HG02970 (cell line): ENCODE measurements around the gene NAA10.
"Not testable (repeated sequence)": the region's sequence is repeated elsewhere in the genome, so short reads cannot be mapped to it uniquely, and the experiment has no call there.

ENCODE experiments used
- ATAC-seq: cut with Tn5 transposase; IDR thresholded peaks from one replicate; pipeline ENCODE4 v1.9.1; 2021; ENCODE audit warnings: mild to moderate bottlenecking, moderate library complexity, moderate number of reproducible peaks; ENCODE audit not compliant: unreplicated experiment, low FRiP score

The NAA10 gene

DNA sequence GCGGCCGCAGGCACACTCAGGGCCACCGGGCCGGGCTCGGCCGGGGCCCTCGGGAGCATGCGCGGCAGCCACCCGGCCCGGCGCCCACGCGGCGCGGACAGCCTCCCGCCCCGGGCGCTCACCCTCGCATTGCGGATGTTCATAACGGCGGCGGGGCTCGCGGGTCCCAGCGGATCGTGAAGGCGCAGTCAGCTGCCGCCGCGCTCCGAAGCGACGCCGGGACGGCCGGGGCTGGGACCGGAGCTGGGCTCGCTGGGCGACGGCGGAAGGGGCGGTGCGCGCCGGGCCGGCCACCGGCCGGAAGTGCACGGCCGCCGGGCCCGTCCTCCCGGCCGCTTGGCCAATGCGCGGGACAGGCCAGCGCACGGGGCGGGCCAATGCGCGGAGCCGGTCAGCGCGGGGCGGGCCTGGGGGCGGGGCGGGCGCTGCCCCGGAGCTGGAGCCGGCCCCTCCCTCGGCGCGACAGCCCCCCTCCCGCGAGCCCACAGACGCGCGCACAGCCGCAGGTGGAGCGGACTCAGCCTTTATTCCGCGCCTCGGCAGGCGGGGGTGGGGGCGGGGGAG lies at the start of gene NAA10:
TSS of gene NAA10 (minus strand) at position 276 of the 564 bp plus-strand sequence. CDS start at position 143, 133 bp downstream.
- ATAC-seq = peak; percentile 79

- no peak for ATAC-seq
Measured at GRCh38 chrX:153983321-153983801, 48.5 kb upstream of the NAA10 start.

- no peak for ATAC-seq
Measured at GRCh38 chrX:153981771-153982533, 47.1 kb upstream of the NAA10 start.

DNA sequence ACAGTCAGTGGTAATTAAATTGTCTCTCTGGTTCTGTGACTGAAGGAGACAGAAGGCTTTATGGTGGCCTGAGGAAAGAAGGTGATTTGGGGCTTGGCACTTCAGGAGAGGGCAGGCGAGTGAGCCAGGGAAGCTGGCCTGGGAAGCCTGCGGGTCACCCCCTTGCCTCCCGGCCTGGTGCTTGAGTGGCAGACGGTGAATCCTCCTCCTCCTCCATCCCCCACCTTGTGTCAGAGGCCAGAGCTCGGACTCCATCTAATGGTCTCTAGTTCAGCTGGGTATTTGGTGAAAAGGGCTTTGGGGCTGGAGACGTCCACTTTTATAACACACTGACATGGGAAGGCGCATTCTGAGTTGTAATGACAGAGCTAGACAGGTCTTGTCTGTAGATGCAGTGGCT lies 46.4 kb upstream of the NAA10 start:
- no peak for ATAC-seq

GRCh38 chrX:153980394-153980793 lies 45.6 kb upstream of the NAA10 start:
- not testable (repeated sequence) for ATAC-seq

DNA sequence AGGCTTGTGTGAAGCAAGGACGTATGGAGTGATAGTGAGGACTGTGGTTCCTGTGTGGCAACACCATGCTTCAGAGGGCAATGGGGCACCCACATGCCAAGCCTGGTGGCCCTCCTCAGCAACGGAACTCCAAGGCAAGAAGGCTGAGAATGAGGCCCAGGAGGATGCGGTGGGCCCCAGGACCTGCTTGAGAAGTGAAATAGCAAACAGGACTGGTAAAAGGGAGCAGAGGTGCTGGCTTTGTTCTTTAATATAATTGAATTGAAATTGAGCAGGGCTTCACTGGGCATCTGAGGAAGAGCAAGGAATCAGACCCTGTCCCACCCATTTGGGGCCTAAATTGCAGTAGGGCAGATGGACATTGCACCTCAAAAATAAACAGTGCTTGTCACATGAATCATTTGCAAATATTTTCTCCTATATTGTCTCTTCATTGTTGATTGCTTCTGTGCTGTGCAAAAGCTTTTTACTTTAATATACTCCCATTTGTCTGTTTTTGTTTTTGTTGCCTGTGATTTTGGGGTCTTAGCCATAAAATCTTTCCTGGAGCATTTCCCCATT lies 40.0 kb upstream of the NAA10 start:
- ATAC-seq = no peak

- ATAC-seq = no peak
Measured at GRCh38 chrX:153974003-153974725, 39.3 kb upstream of the NAA10 start.

GRCh38 chrX:153973127-153974002 lies 38.5 kb upstream of the NAA10 start:
- ATAC-seq = no peak

DNA sequence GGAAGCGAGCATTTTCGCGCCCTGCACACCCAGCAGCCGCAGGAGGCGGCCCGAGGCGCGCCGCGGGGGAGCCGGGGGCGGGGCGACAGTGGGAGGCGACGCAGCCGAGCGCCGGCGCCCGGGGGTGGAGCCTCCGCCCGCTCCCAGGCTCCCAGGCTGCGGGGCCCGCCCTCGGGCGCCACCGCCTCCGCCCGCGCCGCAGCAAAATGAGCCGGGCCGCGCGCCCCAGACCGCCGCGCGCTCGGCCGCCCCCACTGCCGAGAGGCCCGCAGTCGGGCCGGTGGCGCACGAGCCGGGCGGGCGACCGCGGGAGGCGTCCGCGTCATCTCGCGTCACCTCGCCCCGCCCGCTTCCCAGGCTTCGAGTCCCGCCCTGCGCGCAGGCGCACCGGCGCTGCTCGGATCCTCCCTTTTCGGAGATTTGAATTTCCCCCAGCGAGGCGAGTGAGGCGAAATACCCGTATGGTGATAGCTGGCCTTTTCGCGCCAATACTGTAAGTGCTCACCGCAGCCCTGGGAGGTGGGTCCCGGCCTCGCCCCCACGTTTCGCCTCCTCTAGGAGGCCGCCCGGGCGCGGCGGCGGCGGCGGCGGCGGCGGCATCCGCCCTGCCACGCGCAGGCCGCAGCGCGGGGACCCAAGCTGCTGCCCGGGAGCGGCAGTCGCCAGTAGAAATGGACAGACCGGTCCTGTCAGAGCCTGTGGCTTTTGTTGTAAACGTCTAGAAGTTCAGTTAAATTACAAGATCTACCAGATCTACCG lies 37.7 kb upstream of the NAA10 start, which contains the start of gene TMEM187:
TSS of gene TMEM187 (plus strand) at position 387 of the 759 bp plus-strand sequence. CDS start 9,309 bp downstream, outside the sequence.
- ATAC-seq = peak; percentile 48

GRCh38 chrX:153971450-153972367 lies 36.9 kb upstream of the NAA10 start, which contains the start of gene HCFC1:
Gene HCFC1 (minus strand): TSS chrX:153971818. CDS start chrX:153970840, 978 bp downstream.
- peak; percentile 44 for ATAC-seq

- peak; percentile 38 for ATAC-seq
Measured at GRCh38 chrX:153971124-153971449, 36.2 kb upstream of the NAA10 start.

DNA sequence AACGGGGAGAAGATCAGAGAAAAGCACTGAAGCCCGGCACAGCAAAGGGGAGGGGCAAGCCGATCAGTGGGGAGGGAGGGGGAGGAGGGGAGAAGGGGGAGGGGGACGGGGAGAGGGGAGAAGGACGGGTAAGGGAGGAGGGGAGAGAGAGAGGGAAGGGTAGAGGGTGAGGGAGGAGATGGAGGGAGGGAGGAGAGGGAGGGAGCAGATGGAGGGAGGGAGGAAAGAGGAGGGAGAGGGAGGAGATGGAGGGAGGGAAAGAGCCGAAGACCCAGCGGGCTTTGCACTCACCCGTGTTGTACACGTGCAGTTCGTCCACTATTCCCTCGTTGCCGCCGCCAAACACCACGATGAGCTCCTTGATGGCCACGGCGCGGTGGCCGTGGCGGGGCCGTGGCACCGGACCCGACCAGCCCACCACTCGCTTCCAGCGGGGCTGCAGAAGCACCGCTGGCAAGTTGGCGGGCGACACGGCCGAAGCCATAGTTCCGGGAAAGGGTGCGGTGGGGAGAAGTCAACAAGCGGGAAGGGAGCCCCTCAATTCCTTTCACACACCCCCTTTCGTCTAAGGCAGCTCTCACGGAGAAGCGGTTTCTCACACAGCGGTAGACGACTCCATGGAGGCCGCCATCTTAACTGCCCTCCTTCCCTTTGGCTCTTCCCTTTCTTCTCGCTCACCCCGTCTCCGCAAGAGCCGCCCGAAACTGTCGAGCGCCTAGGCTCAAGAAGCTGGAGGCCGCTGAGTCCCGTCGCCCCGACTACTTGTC lies 35.7 kb upstream of the NAA10 start:
- ATAC-seq = peak; percentile 3

- ATAC-seq = no peak
Measured at GRCh38 chrX:153969904-153970356, 35.1 kb upstream of the NAA10 start.

DNA sequence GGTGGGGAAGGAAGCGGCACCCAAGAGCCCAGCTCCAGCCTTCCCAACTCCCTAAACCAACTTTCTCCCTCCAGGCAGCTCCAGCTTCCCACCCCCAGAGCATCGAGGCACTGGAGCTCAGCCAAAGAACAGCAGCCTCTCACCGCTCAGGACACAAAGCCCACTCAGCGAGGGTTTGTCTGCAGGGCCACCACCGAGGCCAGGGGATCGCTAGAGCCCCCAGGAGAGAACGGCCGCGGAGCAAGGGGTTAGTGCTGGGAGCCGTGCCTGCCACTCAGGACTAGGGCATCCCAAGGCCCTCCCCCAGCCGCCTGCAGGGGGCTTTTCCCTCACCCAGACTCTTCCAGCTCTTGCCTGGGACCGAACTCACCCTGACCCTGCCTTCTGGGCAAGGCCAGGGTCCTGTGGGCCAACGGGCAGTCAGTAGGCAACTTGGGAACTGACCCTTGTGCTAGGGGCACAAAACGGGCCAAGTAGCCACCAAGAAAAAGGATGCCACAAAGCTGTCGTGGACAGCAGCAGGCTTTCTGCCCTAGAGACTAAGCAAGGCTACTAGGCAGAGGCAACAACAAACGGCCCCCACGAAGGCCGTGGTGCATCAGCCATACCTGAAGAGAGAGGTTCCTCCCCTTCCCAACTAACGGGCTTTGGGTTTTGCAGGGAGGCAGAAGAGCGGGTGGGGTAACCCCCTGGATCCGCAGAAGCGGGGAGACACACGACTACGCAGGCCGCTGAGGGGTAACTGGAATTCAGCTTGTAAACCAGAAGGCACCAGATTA lies 34.5 kb upstream of the NAA10 start:
- ATAC-seq = no peak

DNA sequence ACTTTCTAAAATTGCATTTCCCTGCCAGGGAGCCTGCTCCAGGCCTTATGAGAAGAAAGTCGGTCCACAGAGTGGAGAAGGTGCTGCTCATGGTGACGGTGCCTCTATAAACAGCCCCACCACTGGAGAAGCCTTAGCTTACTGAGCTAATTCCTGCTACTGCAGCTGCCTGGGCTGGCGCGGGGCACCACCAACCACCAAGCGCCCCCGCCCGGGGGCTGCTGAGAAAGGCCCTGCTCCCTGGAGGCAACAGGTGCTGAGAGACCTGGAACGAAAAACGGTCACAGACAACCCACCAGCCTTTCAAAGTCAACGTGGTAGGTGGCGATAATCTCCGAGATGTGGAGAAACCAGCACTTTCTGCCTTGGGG lies 33.9 kb upstream of the NAA10 start:
- no peak for ATAC-seq

GRCh38 chrX:153968255-153968654 lies 33.4 kb upstream of the NAA10 start:
- ATAC-seq = no peak
